Activated CD8-positive, alpha-beta memory T cell treated with anti-CD3 and anti-CD28 coated beads, Interleukin-2, amount 50 U/mL, for 4 hours (primary cell): ENCODE data around the gene GFOD2.
"Not testable (repeated sequence)": the region's sequence is repeated elsewhere in the genome, so short reads cannot be mapped to it uniquely, and the experiment has no call there.

Experiments
- DNase-seq: peaks from one replicate; pipeline ENCODE4 v3.0.0-alpha.2; 2020

Gene GFOD2

DNA sequence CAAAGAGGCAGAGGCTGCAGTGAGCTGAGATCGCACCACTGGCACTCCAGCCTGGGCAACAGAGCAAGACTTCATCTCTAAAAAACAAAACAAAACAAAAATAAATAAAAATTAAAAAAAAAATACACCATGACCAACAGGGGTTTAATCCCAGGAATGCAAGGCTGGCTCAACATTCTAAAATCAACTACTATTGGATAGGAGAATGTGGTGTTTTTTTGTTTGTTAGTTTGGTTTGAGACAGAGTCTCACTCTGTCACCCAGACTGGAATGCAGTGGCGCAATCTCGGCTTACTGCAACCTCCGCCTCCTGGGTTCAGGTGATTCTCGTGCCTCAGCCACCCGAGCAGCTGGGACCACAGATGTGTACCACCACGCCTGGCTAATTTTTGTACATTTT lies 19.9 kb downstream of the GFOD2 start:
- no peak for DNase-seq

DNA sequence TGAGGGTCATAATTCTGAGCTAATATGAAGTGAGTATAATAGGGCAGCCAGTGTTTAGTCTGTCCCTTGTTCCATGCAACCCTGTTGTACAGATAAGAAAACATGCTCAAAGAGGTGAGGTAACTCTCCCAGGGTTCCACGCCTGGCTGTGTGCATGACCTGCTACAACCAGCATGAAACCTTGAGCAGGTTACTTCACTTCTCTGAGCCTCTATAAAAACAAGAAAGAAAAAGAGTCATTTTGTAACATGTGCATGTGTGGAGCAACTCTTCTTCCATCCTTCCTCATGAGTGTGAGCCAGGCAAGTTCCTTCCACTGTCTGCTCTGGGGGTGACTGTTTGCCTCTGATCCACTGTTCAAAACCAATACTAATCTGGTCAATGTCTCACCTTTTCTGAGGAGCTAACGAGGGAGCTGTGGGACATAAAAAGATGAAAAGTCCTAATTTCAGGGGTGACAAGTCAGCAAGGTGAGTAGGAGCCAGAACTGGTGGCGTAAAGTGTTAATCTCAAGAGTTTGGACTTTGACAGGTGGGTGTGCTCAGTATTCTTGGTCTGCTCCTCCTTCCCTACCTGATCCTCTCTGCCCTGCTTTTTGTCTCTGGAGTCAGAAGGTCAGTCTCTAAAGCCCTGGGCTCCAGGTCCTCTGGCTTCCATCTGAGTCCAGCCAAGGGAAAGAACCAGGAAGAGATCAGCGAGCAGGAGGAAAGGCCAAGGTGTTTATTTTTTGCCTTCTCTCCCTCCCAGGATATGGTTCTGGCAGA lies 21.5 kb downstream of the GFOD2 start:
- DNase-seq, result no peak

DNA sequence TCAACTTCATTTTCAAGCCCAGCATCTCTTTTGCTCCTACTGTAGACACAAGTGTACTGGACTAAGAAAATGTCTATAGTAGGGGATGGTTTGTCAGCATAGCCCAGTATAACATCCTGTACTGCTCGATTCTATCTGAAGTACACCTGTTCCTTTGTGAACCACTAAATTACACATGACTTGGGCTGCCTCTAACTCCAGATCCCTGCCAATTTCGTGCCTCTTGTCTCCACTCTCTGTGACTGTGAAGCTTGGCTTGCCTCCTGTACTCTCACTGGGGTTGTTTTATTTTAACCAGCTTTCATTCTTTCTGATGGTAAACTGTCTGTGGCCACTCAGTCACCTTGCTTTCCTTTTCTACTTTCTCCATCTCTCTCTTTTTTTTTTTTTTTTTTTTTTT lies 24.5 kb downstream of the GFOD2 start:
- DNase-seq, result no peak

DNA sequence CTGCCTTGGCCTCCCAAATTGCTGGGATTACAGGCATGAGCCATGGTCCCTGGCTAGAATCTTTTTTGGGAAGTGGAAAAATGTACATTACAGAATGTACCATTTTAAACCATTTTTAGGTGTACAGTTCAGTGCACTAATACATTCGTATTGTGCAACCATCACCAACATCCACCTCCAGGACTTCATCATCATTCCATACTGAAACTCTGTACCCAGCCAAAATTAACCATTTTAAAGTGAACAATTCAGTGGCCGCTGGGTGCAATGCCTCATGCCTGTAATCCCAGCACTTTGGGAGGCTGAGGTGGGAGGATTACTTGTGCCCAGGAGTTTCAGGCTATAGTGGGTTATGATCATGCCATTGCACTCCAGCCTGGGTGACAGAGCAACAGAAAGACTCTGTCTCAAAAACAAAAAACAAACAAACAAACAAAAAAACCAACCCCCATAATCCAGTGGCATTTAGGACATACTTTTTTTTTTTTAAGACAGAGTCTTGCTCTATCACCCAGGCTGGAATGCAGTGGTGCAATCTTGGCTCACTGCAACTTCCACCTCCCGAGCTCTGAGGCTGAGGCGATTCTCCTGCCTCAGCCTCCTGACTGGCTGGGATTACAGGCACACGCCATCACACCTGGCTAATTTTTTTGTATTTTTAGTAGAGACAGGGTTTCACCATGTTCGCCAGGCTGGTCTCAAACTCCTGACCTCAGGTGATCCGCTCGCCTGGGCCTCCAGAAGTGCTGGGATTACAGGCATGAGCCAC lies 25.4 kb downstream of the GFOD2 start:
- DNase-seq, result not testable (repeated sequence)

DNA sequence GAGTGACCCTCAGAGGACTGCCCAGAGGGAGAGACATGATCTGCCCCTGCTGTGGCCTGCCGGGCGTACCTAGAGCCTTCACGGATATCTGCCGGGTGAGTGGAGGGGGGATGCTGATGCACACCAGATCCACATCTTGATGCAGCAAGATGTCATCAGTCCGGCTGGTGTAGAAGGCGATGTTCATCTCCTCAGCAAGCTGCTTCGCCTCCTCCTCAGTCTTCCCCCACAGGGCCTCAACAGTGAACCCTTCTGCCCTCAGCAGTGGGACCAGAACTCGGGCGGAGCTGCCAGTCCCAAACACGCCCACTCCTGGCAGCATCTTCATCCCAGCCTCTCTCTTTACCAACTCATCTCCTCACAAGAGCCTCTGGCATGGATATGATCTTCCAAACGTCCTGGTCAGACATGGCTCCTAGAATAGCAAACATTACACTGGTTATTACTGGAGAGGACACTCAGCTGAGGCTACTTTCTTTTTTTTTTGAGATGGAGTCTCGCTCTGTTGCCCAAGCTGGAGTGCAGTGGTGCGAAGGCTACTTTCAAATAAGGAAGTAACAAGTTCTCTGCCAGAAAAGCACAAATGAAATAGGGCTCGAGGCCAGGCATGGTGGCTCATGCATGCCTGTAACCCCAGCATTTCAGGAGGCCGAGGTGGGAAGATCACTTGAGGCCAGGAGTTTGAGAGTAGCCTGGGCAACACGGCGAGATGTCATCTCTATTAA lies 33.6 kb downstream of the GFOD2 start:
- no peak for DNase-seq

DNA sequence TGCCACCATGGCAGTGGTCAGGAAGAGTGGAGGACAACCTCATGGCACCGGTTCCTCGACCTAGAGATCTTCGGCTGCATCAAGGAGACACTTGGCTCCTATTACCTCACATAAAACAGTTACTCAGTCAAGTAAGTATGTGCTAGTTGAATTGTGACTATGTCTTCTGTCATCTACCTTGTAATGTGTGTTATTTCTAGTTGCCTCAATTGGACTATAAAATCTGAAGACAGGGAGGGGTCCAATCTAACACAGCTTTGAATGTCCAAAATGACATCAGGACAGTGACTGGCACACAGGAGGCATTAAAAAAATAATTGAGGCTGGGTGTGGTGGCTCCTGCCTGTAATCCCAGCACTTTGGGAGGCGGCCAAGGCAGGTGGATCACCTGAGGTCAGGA lies 35.3 kb downstream of the GFOD2 start:
- DNase-seq, result no peak

DNA sequence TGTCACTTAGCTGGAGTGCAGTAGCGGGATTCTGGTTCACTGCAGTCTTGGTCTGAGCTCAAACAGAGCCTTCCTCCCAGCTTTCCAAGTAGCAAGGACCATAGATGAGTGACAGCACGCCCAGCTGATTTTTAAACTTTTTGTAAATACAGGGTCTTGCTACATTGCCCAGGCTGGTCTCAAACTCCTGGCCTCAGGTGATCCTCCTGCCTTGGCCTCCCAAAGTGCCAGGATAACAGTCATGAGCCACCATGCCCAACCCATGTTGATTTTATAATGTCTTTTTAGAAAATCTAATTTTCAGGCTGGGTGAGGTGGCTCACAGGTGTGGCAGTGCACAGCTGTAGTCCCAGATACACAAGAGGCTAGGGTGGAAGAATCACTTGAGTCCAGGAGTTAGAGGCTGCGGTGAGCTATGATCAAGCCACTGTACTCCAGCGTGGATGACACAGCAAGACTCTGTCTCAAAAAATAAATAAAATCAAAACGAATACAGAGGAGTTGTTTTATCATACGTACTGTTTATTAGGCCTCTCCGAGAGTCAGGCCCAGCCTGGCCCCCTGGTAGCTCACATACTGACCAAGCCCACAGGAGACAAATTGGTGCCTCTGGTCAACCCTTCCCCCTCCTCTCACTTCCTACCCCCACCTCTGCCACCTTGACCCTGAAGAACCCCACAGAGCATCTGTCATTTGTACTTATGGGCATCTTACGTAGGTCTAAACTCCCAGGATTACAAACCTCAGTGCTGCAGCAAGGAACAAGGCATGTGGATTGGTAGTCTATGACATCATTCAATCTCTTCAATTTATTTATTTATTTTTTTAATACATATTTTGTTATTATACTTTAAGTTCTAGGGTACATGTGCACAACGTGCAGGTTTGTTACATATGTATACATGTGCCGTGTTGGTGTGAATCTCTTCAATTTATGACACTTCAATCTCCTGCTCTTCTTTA lies 38.9 kb downstream of the GFOD2 start:
- no peak for DNase-seq

DNA sequence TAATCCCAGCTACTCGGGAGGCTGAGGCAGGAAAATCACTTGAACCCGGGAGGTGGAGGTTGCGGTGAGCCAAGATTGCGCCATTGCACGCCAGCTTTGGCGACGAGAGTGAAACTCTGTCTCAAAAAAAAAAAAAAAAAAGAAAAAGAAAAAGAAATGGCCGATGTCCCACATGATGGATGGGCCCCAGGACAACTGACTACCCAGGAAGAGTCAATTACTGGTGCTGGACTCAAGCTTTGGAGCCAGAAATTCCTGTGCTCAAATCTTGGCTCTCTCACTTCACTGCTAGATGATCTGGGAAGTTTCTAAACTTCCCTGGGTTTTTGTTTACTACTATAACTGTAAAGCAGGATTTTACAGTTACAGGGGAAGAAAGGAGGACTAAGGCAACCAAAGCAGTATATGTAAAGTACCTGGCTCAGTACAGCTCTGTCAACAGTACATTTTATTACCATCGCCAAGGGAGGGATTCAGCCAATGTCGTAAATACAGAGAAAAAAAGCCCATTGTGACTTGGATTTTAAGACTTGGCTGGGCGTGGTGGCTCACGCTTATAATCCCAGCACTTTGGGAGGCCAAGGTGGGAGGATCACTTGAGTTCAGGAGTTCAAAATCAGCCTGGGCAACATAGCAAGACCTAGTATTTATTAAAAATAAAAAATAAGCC lies 40.6 kb downstream of the GFOD2 start:
- no peak for DNase-seq

DNA sequence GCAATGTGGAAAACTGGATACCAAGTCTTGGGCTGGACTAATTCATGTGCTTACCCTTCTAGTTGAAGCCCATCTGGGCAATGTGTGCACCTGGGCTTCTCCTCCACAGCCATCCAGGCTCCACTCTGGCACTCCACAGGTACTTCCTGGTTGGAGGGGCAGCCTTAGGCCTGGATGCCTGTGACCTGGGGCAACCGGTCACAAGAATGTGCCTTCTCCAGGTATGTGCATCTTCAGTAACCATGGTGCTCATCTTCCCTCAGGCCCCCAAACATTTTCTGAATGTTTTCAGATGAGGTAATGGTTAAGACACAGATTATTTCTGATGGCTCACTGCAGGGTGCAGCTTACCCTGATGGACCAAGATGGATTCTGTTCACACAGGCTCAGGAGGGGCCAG lies 41.4 kb downstream of the GFOD2 start:
- DNase-seq, result no peak

DNA sequence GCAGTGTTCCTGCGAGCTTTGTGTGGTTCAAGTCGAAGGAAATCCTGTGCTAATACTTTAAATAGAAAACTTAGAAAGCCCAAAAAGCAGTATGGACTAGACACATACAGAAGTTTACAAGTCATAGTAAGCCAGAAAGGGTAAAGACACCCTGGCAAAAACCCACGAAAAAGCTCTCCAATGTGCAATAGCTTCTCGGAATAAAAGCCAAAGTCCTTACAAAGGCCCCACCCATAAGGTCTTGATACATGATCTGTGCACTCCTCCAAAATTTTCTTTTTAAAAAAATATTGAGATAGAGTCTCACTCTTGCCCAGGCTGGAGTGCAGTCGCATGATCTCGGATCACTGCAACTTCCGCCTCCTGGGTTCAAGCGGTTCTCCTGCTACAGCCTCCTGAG lies 42.2 kb downstream of the GFOD2 start:
- no peak for DNase-seq

DNA sequence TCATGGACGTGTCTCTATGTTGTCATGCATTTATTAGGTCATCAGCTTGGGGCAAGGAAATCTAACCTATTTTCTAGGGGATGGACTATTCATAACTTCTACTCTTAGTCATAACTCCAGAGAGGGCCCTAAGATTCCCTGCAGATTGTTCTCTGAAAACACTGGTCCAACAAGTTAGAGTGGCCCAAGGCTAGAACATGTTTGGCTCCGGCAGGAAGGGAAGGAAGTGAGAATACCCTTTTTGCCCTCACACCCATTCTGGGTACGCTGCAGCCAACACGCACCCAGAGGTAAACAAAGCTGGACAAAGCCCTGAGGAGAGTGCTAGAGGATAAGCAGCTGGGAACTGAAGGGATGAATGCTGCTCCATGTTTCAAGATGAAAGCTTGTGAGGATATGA lies 42.6 kb downstream of the GFOD2 start:
- no peak for DNase-seq

DNA sequence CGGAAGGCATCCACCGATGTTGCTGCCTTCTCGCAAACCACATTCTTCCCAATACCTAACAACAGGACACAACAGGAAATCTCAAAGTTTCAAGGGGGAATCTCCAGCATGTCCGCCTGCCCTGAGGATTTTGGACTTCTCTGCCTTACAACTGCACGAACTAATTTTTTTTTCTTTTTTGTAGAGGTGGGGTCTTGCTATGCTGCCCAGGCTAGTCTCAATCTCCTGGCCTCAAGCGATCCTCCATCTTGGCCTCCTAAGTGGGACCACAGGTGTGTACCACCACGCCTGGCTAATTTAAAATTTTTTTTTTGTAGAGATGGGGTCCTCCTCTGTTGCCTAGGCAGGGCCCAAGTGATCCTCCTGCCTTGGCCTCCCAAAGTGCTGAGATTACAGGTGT lies 43.1 kb downstream of the GFOD2 start:
- no peak for DNase-seq

DNA sequence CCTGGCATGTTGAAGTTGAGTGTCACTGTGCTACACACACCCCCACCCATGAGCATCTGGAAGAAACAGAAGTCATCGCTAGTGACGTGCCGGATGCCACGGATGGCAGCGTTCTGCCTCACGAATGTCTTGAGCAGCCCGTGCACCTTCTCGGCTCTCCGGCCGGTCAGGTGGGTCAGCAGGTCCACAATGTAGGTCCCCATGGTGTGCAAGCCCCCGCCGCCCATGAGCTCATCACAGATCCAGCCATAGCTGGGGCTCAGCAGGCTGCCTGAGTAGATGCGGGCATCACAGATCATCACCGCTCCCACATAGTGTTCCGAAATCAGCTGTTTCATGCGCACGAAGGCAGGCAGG lies 43.6 kb downstream of the GFOD2 start:
- DNase-seq, result no peak

DNA sequence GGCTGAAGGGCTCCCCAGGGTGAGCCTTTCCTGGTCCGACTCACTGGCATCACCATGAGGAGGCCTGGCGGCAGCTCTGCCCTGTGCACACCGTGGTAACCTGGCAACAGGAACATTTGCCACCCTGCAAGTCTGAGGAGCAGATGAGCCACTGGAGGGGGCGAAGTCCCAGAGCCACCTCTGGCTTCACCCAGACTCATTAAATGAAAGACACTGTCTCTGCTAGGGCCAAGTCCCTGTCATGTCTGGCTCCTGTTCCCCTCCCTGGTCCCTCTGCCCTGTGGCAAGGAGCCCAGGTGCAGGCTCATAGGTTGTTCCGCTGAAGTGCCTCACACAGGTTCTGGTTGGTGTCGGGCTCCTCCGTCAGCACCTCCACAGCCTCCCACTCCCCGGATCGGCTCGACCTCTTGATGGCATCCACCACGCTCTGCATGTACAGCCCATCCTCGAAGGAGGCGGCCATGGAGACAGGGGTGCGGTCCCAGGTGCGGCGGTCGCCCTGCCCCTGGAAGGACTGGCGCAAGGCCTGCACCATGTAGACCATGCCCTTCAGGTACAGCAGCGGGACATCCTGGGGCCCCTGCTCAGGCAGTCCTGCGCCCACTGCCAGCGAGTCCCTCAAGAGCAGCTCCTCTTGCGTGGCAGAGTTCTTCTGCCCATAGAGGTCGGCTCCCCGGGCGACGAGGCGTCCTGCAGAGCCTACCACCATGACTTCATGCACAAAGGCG lies 44.1 kb downstream of the GFOD2 start:
- DNase-seq, result no peak

DNA sequence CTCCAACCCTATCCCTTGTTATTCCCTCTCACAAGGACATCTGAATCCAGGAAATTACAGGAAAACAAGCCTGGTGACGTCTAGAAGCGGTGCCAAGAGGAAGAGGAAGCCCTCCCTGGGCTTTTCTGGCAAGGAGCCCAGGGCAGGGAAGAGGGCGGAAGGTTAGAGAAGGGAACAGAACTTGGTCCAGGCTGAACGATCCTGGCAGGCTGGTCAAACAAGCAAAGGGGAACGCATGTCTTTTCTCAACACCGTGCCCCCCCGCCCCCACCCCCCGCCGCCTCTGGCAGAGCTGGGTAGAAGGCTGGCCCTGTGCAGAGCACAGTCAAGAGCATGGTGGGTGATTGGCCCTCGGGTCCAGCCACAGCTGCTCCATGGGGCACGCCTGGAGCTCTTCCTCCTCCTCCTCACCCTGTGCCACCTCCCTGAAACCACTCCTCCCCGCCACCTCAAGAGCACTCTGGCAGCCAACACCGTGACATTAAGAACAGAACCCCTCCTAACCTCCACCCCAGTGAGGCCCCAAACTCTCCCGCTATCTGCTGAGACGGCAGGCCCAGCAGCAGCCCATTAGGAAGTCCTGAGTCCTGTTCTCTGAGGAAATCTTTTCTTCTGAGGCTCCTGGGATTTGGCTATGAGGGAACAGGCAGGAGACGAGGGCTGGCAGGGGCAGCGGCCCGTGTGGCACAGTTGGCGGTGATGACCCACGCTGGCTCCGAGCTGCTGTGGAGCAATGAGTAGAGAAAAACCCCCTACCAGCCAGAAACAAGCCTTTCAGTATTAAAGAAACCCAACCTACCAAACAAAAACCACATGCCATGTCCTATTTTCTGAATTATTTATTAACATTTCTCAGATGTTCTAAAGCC lies 45.2 kb downstream of the GFOD2 start:
- no peak for DNase-seq

DNA sequence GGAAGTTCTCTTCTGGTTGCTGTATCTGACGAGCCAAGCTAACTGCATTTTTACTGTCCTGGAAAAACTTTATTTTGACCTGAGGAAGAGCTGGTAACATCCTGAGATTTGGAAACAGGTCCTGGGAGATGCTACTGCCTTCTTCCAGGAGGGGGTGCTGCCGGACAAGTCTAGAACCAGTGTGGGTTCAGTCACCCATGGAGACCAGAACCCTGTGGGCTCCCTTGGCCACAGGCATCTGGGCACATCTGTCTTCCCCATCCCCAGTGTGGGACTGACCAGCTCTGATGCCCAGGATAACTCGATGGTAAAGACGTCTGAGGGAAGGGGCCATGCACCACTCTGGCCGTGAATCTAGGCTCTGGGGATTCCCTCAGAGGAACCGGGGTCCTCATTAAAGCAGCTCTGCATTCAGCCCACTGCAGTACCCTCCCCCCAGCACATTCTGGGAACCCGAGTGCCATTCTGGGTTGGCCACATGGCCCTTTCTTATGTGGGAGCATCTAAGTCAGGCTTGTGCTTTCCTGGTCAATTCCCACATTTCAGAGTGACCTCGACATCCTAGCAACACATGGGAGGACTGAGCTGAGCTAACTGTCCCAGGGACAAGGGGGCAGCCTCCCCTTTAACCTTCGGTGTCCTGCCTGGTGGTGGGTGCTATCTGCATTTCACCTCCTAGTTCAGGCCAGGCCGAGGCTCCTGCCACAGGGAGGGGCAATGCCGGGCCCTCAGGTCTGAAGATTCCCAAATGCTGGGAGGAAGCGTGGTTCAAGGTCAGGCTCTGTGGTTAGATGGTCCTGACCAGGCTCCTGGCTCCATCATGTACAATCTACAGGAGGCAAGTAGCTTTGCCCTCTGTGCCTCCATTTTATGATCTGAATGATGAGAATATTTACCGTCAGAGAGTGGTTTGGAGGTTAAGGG lies 46.1 kb downstream of the GFOD2 start:
- DNase-seq, result peak; percentile 45

DNA sequence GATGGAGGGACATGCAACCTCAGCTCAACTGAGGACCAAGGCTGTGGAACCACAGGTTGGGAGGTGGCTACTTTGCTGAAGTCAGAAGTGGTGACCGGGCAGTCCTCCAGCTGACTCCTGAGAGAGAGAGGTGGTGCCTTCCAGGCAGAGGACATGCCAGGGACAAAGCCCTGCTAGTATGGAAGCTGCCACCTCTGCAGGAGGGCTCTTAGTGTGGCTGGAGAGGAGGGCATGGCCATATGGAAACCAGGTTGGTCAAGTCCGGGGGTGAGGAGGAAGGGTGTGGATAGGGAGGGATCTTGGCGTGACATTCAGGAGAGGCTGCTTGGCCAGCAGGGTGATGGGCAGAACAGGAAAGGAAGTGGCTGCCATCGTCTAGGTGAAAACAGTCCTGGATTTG lies 46.8 kb downstream of the GFOD2 start:
- DNase-seq, result no peak

DNA sequence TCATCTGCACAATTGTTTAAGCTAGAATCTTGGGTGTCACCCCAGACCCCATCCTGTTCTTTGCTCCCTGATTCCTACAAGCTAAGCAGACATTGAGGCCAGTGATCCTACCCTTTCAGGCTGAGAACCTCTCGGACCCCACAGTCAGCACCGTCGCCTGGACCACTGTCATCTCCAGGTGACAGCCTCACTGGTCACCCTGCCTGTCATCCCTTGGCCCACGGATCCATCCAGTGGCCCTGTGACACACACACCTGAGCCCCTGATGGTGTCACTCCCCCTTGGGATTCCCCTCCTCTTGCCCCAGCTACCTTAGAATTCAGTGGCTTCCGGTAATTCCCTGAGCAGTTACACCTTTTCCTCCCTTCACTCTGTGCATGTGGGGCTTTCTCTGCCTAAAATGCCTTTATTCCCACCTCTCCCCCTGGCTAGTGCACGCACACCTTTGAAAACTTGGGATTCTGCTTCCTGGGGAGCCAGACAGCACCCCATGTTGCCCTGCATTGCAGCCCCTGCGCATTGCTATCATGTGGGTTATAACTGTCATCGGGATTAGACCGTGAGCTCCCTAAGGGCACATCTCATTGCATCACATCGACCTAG lies 49.5 kb downstream of the GFOD2 start:
- DNase-seq, result no peak
